ENCODE results near the gene IFRD2.

Gene IFRD2

DNA sequence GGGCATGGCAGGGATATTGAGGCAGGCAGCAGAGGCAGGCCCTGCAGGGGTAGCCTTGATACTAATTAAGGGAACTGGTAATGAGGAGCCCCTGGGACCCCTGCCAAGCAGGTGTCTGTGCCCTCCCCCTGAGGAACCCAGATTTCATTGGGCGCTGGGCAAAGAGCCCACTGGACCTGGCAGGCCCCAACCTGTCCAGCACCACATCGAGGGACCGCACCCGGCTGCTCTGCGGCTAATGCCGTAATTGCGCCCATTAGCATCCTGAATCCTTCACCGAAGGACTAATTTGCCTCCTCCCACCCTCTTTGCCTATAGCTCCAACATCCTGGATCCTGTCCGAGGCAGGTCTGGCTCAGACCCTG is 37.0 kb downstream of the IFRD2 start:
- TF ChIP-seq, protein P1, sequence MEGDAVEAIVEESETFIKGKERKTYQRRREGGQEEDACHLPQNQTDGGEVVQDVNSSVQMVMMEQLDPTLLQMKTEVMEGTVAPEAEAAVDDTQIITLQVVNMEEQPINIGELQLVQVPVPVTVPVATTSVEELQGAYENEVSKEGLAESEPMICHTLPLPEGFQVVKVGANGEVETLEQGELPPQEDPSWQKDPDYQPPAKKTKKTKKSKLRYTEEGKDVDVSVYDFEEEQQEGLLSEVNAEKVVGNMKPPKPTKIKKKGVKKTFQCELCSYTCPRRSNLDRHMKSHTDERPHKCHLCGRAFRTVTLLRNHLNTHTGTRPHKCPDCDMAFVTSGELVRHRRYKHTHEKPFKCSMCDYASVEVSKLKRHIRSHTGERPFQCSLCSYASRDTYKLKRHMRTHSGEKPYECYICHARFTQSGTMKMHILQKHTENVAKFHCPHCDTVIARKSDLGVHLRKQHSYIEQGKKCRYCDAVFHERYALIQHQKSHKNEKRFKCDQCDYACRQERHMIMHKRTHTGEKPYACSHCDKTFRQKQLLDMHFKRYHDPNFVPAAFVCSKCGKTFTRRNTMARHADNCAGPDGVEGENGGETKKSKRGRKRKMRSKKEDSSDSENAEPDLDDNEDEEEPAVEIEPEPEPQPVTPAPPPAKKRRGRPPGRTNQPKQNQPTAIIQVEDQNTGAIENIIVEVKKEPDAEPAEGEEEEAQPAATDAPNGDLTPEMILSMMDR (conservative IDR thresholded peaks at IDR 0.05), result no peak
- H3K27ac ChIP-seq, result no peak overlapping the region

- TF ChIP-seq, protein P1 (conservative IDR thresholded peaks at IDR 0.05), result no peak
- no peak overlapping the region for H3K27ac ChIP-seq
These were observed 37.5 kb downstream of the IFRD2 start for GRCh38 chr3:50254577-50255250.

GRCh38 chr3:50251220-50251619 is 41.0 kb downstream of the IFRD2 start:
- no peak overlapping the region for H3K27ac ChIP-seq
- TF ChIP-seq, protein P1 (conservative IDR thresholded peaks at IDR 0.05), result no peak

- H3K27ac ChIP-seq, result no peak overlapping the region
- TF ChIP-seq, protein P1 (conservative IDR thresholded peaks at IDR 0.05), result no peak
These were observed 41.7 kb downstream of the IFRD2 start for GRCh38 chr3:50250514-50250913.

GRCh38 chr3:50249457-50249856 is 42.8 kb downstream of the IFRD2 start:
- TF ChIP-seq, protein P1 (conservative IDR thresholded peaks at IDR 0.05), result no peak
- no peak overlapping the region for H3K27ac ChIP-seq

DNA sequence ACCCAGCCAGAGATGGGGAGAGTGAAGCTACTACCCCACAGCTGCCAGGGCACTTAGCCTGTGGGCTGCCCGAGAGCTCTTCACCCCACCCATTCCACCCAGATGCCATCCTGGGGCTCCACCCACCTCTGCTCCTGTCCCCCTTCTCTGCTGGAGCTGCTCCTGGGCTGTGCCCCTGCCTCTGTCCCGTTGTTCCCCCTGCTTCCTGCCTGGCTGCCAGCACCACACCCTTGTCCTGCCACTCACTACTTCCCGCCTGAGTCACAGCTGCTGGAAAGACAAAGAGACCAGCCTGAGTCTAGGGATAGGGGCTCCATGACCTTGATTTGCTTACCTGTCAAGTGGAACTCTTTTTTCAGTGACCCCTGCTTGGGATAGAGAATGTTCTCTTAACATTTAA is 43.8 kb downstream of the IFRD2 start:
- TF ChIP-seq, protein P1 (conservative IDR thresholded peaks at IDR 0.05), result no peak
- no peak overlapping the region; the same call in 1 of the 2 replicates for H3K27ac ChIP-seq

- TF ChIP-seq, protein P1 (conservative IDR thresholded peaks at IDR 0.05), result no peak; the same call in 1 of the 2 replicates
- peak overlapping the region; percentile 77 for H3K27ac ChIP-seq
These were observed 45.7 kb downstream of the IFRD2 start for GRCh38 chr3:50246517-50246954.
